HG03060 (cell line): ENCODE results near the gene TMEM115.
"Not testable (repeated sequence)": the region's sequence is repeated elsewhere in the genome, so short reads cannot be mapped to it uniquely, and the experiment has no call there.

Experiments used
- ATAC-seq: cut with Tn5 transposase; IDR thresholded peaks from one replicate; pipeline ENCODE4 v1.9.1; 2021; ENCODE audit warnings: low read depth, moderate number of reproducible peaks; ENCODE audit not compliant: unreplicated experiment

Gene TMEM115

GRCh38 chr3:50319894-50320625 lies 39.3 kb downstream of the TMEM115 start:
- ATAC-seq = no peak

DNA sequence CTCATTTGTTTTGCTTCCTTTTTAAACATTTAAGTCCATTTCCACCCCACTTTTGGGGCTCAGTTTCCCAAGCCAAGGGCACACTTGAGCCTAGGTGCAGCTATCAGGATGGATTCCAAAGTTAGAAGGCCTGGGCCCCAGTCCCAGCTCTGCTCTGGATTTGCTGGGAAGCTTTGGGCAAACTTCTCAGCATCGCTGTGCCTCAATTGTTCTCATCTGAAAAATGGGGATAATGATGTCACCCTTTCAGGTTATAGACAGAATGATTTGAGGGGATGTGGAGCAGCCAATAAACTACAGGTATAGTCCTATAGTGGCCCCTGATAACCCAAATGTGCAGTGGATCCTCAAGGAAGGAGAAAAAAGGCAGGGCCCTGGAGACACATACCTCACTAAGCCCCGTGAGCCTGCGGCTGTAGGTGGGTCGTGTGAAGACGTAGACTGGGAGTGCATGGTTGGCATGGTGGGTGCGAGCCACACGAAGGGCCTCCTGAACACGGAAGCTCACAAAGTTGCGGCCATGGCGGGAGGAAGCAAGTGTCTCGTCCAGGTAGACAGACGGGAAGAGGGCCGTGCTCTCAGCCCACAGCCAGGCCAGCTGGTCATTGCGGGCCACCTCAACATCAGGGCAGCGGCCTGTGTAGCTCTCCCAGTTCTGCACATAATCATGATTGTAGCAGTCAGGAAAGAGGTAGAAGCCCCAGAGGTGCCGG lies 40.0 kb downstream of the TMEM115 start:
- no peak for ATAC-seq

DNA sequence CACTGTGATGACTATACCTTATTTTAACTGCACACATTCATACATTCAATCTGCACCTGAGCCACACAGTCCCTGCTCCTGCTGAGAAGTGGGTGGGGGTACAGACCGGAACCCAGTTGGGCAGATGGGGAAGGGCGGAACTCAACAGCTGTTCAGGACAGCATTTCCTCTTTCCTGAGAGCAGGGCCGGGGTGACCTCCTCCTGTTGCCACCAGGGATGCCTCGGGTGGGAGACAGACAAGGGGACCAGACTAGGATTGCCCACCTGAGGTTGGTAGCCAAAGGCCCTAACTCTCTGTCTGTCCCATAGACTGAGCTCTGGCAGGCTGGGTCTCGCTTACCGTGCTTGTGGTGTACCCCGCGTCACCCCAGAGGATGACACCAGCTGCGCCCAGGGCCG lies 40.7 kb downstream of the TMEM115 start:
- ATAC-seq = no peak

DNA sequence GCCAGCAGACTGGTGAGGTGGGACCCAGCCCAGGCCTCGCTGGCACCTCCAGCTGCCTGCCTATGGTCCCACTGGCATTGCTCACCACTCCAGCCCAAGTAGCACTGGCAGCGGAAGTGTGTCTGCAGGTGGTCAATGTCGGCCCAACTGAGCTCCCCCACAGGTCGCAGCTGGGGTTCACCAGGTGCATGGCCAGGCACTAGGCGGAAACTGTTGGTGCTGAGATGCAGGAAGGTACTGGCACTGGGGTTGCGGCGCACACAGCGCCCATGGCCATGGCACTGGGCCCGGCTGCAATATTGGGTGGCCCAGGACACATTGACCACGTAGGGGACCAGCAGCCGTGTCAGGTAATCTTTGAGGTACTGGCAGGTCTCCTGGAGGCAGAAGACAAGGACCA lies 41.2 kb downstream of the TMEM115 start:
- ATAC-seq = no peak

- ATAC-seq = no peak
Measured at GRCh38 chr3:50317300-50317699, 42.0 kb downstream of the TMEM115 start.

- ATAC-seq = no peak
Measured at GRCh38 chr3:50316657-50317242, 42.6 kb downstream of the TMEM115 start.

DNA sequence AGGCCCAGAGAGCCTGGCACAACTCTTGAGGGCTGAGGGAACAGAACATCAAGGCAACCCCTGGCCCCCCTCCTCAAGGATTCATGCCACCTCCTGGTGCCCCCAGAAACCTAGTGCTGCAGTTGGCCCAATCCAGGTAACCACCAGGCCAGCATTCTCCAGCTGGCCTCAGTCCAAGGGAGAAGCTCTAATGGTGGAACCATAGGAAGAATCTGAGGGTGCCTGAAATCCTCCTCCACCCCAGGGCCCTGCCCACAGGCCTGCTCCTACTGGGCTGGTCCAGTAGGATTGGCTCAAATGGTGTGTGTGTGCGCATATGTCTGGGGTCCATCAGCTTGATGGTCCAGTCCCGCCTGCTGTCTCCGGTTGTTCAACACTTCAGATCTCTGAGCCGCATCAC lies 44.5 kb downstream of the TMEM115 start:
- ATAC-seq = no peak

- no peak for ATAC-seq
Measured at GRCh38 chr3:50314342-50314741, 45.0 kb downstream of the TMEM115 start.

GRCh38 chr3:50312041-50312440 lies 47.3 kb downstream of the TMEM115 start:
- not testable (repeated sequence) for ATAC-seq
